OCI-LY7 (cell line): ENCODE results near the gene HTR1B. TPM values are rescaled to one million over a fixed set of nuclear protein-coding genes. Genes with fewer than 3 reads are reported as not detected.

Source experiments
- BruUV-seq: library from RNA; stranded (reverse); fragments of 400-500 nt; replicated peaks from 2 replicates; lab custom pipeline; 2021; lab: Mats Ljungman, UMichigan
- CTCF ChIA-PET: fragments of 300-600 bp; sonication (Branson Sonifier 250); formaldehyde crosslinking; loops from one replicate; lab custom pipeline; 2022; ENCODE audit warnings: antibody characterized with exemption; ENCODE audit not compliant: unreplicated experiment; lab: Charles Lee
- POLR2A ChIA-PET: fragments of 300-600 bp; sonication (Branson Sonifier 250); formaldehyde crosslinking; loops from one replicate; lab custom pipeline; 2022; ENCODE audit warnings: antibody characterized with exemption; lab: Charles Lee
- DNase-seq: peaks from one replicate; pipeline ENCODE4 v3.0.0-alpha.2; 2015; ENCODE audit warnings: low spot score
- H2AFZ ChIP-seq: fragments of 200-600 bp; sonication (generic), shearing (Covaris generic); 2 replicates; pipeline ENCODE4 v1.6.1; 2014; ENCODE audit warnings: mild to moderate bottlenecking, antibody characterized with exemption, low read length, moderate library complexity
- H3K27ac ChIP-seq: fragments of 200-600 bp; sonication (generic); 2 replicates; pipeline ENCODE4 v1.5.1; 2014; ENCODE audit warnings: mixed run types, low read depth, mild to moderate bottlenecking, moderate library complexity, low read length, inconsistent platforms; ENCODE audit not compliant: poor library complexity, severe bottlenecking
- H3K36me3 ChIP-seq: fragments of 200-600 bp; sonication (generic); 2 replicates; pipeline ENCODE4 v1.6.1; 2014; ENCODE audit warnings: mild to moderate bottlenecking, antibody characterized with exemption, low read length, moderate library complexity, mixed read lengths; ENCODE audit not compliant: insufficient read depth
- H3K4me1 ChIP-seq: fragments of 200-600 bp; sonication (generic); 2 replicates; pipeline ENCODE4 v1.5.1; 2014; ENCODE audit warnings: mild to moderate bottlenecking, low read length; ENCODE audit not compliant: insufficient read depth, poor library complexity, severe bottlenecking
- H3K4me2 ChIP-seq: fragments of 200-600 bp; sonication (generic); 2 replicates; pipeline ENCODE4 v1.6.1; 2014; ENCODE audit warnings: mild to moderate bottlenecking, low read length
- H3K4me3 ChIP-seq: fragments of 200-600 bp; sonication (generic); 2 replicates; pipeline ENCODE4 v1.5.1; 2014; ENCODE audit warnings: mild to moderate bottlenecking, low read depth, low read length; ENCODE audit not compliant: poor library complexity, severe bottlenecking
- H3K79me2 ChIP-seq: fragments of 200-600 bp; sonication (generic); 2 replicates; pipeline ENCODE4 v1.6.1; 2016; ENCODE audit warnings: low read depth, mild to moderate bottlenecking, low read length, moderate library complexity, mixed read lengths; ENCODE audit not compliant: insufficient read depth
- H3K9me2 ChIP-seq: fragments of 200-600 bp; sonication (generic); 2 replicates; pipeline ENCODE4 v1.6.1; 2016; ENCODE audit warnings: mild to moderate bottlenecking, low read length, mixed read lengths; ENCODE audit not compliant: insufficient read depth
- H3K9me3 ChIP-seq: fragments of 200-600 bp; sonication (generic); 2 replicates; pipeline ENCODE4 v1.6.1; 2014; ENCODE audit warnings: mild to moderate bottlenecking, mixed run types, low read length, mixed read lengths
- H4K20me1 ChIP-seq: fragments of 200-600 bp; sonication (generic); 2 replicates; pipeline ENCODE4 v1.6.1; 2014; ENCODE audit warnings: mild to moderate bottlenecking, antibody characterized with exemption, low read length, moderate library complexity, mixed read lengths; ENCODE audit not compliant: insufficient read depth
- EZH2phosphoT487 ChIP-seq: fragments of 200-600 bp; sonication (generic); IDR thresholded peaks from 2 replicates; pipeline ENCODE4 v1.6.1; 2018; ENCODE audit warnings: low read depth, borderline replicate concordance, mild to moderate bottlenecking, mixed run types, antibody characterized with exemption, low read length, moderate library complexity, mixed read lengths
- intact Hi-C: fragments of 100-400 bp; cut with micrococcal nuclease; formaldehyde crosslinking; loops from one replicate; pipeline ENCODE4 v1.10.0; 2022; ENCODE audit not compliant: unreplicated experiment
- total RNA-seq, 2 experiments: library from RNA; depleted of rRNA in 1 of 2; stranded (reverse); fragments of >200 nt in 1 of 2; shearing (Covaris generic) in 1 of 2; gene quantifications; 2 replicates each; pipeline ENCODE4 v1.2.3, GENCODE V29; 2014 to 2022
- TF ChIP-seq, protein P1 (sequence below): fragments of 200-600 bp; sonication (generic); conservative IDR thresholded peaks from 2 replicates; pipeline ENCODE4 v1.5.1; 2014; ENCODE audit warnings: mild to moderate bottlenecking, antibody characterized with exemption, low read length, moderate library complexity, mixed read lengths

Gene HTR1B
- total RNA-seq, 2 experiments from 2014 or later: not detected

DNA sequence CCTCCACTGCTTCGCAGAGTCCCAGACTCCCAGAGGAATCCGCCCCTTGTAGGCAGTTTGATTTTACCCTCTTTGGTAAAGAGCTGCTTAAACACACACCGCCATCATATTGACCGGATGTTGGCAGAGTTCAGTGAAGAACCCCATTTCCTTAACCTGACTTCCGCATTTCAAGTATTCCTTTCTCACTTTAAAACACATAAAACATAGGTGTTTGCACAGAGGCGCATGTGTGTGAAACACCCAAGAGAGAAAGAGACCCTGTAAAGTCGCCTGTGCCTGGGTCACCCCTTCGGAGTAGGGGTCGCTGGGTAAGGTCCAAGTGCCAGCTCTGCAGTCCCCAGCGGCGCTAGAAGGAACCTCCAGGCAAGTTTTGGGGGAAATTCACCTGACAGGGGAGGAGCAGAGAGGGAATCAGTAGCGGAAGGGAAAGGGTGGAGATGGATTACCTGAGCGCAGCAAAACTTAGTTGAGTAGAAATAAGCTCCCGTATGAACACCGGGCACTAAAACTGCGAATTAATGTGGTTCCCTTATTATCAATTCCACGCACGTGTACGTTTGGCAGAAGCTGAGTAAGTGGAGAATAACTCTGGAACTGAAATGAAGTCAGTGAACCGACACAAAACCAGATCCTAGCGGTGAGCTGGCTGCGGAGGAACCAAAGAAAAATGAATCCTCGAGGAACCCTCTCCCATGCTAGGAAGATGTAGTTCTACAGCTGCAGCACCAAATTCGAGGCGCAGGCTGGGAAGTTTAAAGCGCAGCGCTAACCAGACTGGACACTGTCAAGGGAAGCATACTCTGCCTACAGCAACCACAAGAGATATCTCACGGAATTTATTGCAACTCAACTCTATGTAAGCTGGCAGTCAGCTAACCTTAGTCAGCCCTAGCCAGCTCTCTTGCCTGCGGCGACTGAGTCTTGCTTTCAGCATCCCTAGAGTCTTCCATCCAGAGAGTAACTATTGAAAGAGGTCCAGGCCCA lies 3.5 kb upstream of the HTR1B start:
- TF ChIP-seq EZH2phosphoT487: no peak
- TF ChIP-seq, protein P1, sequence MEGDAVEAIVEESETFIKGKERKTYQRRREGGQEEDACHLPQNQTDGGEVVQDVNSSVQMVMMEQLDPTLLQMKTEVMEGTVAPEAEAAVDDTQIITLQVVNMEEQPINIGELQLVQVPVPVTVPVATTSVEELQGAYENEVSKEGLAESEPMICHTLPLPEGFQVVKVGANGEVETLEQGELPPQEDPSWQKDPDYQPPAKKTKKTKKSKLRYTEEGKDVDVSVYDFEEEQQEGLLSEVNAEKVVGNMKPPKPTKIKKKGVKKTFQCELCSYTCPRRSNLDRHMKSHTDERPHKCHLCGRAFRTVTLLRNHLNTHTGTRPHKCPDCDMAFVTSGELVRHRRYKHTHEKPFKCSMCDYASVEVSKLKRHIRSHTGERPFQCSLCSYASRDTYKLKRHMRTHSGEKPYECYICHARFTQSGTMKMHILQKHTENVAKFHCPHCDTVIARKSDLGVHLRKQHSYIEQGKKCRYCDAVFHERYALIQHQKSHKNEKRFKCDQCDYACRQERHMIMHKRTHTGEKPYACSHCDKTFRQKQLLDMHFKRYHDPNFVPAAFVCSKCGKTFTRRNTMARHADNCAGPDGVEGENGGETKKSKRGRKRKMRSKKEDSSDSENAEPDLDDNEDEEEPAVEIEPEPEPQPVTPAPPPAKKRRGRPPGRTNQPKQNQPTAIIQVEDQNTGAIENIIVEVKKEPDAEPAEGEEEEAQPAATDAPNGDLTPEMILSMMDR: no peak
- Histone ChIP-seq H3K4me2 (no peak overlapping the region), H2AFZ (no peak overlapping the region), H3K4me3 (no peak overlapping the region), H3K27ac (no peak overlapping the region), H3K9me3 (no peaks in the 10 kb centered on the region), H3K36me3 (no peaks in the 10 kb centered on the region), H3K4me1 (no peaks in the 10 kb centered on the region), H4K20me1 (no peaks in the 10 kb centered on the region), H3K79me2 (no peaks in the 10 kb centered on the region), H3K9me2 (no peaks in the 10 kb centered on the region)
- BruUV-seq: no TSS peak
- ChIA-PET CTCF (no interaction called here), POLR2A (no interaction called here)
- no peak for DNase-seq
- intact Hi-C loops: no loop called here

DNA sequence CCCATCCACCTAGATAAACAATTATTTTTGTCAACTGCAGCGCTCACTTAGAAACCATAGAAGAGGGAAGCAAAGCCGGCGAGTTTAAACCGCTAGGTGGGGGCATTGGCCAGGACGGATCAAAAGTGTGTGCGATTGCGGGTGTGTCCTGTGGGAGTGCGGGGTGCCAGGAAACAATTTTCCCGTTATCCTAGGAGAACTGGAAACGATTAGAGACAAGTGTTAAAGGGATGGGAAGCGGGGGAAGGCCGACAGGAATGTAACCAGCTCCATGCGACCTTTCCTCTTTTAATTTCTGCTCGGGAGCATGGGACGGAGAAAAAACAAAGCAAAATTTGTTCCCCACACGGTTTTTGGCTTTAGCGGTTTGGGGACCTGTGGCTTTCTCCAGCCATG lies 2.8 kb upstream of the HTR1B start:
- H2AFZ ChIP-seq: no peak overlapping the region
- no peak for DNase-seq
- no TSS peak for BruUV-seq
- no peaks in the 10 kb centered on the region for H4K20me1 ChIP-seq
- H3K9me2 ChIP-seq: no peaks in the 10 kb centered on the region
- H3K4me3 ChIP-seq: no peak overlapping the region
- ChIA-PET CTCF (no interaction called here), POLR2A (interaction anchor here (0.6 kb wide), 1 partner anchor 8 kb away, joined by 3 read pairs; no protein-coding TSS in a partner anchor)
- no peaks in the 10 kb centered on the region for H3K4me1 ChIP-seq
- no peaks in the 10 kb centered on the region for H3K36me3 ChIP-seq
- TF ChIP-seq, protein P1: no peak
- TF ChIP-seq EZH2phosphoT487: no peak
- H3K79me2 ChIP-seq: no peaks in the 10 kb centered on the region
- no peaks in the 10 kb centered on the region for H3K9me3 ChIP-seq
- intact Hi-C loops: no loop called here
- no peak overlapping the region for H3K27ac ChIP-seq
- no peak overlapping the region for H3K4me2 ChIP-seq

DNA sequence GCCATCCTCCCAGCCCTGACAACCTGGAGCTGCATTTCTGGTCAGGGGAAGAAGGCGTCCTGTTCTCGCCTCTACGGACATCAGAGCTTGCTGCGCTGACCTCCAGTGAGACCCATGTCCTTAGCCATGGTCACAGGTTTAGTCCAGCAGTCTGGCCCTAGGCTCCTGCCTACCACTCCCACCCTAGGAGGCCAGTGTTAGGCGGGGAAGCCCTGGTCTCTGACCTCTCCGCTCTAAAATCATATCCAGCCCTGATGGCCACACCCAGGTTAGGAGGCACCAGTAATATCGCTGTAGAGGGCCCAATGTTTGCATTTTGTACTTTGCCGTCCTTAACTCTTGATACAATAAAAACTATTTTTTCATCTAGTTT lies 1.2 kb upstream of the HTR1B start:
- H2AFZ ChIP-seq: no peak overlapping the region
- H3K9me2 ChIP-seq: no peaks in the 10 kb centered on the region
- intact Hi-C loops: no loop called here
- ChIA-PET POLR2A (no interaction called here), CTCF (no interaction called here)
- H3K36me3 ChIP-seq: no peaks in the 10 kb centered on the region
- TF ChIP-seq, protein P1: no peak
- no peak for TF ChIP-seq EZH2phosphoT487
- BruUV-seq: no TSS peak
- no peaks in the 10 kb centered on the region for H3K9me3 ChIP-seq
- H3K4me2 ChIP-seq: no peak overlapping the region
- H4K20me1 ChIP-seq: no peaks in the 10 kb centered on the region
- no peaks in the 10 kb centered on the region for H3K4me1 ChIP-seq
- no peak overlapping the region for H3K27ac ChIP-seq
- no peak for DNase-seq
- no peaks in the 10 kb centered on the region for H3K79me2 ChIP-seq
- no peak overlapping the region for H3K4me3 ChIP-seq
